Measurements from ENCODE around the gene TMEM117. TPM values are rescaled to one million over a fixed set of nuclear protein-coding genes. Genes with fewer than 3 reads are reported as not detected.

Gene TMEM117
- total RNA-seq, 1 donor from 2014 or later = not detected

- H3K27ac Mint-ChIP-seq (ENCODE audit: unreplicated experiment) = no peak overlapping the region
- DNase-seq = peak; percentile 17
- no peak for TF ChIP-seq CTCF (IDR thresholded peaks at IDR 0.05; ENCODE audit: partially characterized antibody, unreplicated experiment)
- no peak overlapping the region for H3K4me3 Mint-ChIP-seq (ENCODE audit: unreplicated experiment)
- no peaks in the 10 kb centered on the region for H3K27me3 Mint-ChIP-seq (ENCODE audit: unreplicated experiment)
- no peaks in the 10 kb centered on the region for H3K9me3 Mint-ChIP-seq (ENCODE audit: unreplicated experiment)
- H3K4me1 Mint-ChIP-seq (ENCODE audit: low read depth, unreplicated experiment) = no peaks in the 10 kb centered on the region
- H3K36me3 Mint-ChIP-seq (ENCODE audit: unreplicated experiment) = no peaks in the 10 kb centered on the region
Measured at GRCh38 chr12:44127966-44128710, 292.3 kb downstream of the TMEM117 start.

GRCh38 chr12:44143175-44143574, 307.3 kb downstream of the TMEM117 start:
- Mint-ChIP-seq H3K27me3 (ENCODE audit: unreplicated experiment) (no peaks in the 10 kb centered on the region), H3K36me3 (ENCODE audit: unreplicated experiment) (no peaks in the 10 kb centered on the region), H3K4me3 (ENCODE audit: unreplicated experiment) (no peak overlapping the region), H3K9me3 (ENCODE audit: unreplicated experiment) (no peaks in the 10 kb centered on the region), H3K4me1 (ENCODE audit: low read depth, unreplicated experiment) (no peaks in the 10 kb centered on the region), H3K27ac (ENCODE audit: unreplicated experiment) (no peak overlapping the region)
- TF ChIP-seq CTCF (IDR thresholded peaks at IDR 0.05; ENCODE audit: partially characterized antibody, unreplicated experiment) = no peak
- DNase-seq = no peak

- Mint-ChIP-seq H3K36me3 (ENCODE audit: unreplicated experiment) (no peaks in the 10 kb centered on the region), H3K4me1 (ENCODE audit: low read depth, unreplicated experiment) (no peaks in the 10 kb centered on the region), H3K4me3 (ENCODE audit: unreplicated experiment) (no peak overlapping the region), H3K27me3 (ENCODE audit: unreplicated experiment) (no peaks in the 10 kb centered on the region), H3K27ac (ENCODE audit: unreplicated experiment) (no peak overlapping the region), H3K9me3 (ENCODE audit: unreplicated experiment) (no peaks in the 10 kb centered on the region)
- DNase-seq = no peak
- no peak for TF ChIP-seq CTCF (IDR thresholded peaks at IDR 0.05; ENCODE audit: partially characterized antibody, unreplicated experiment)
Measured at GRCh38 chr12:44148936-44149335, 313.1 kb downstream of the TMEM117 start.

- no peaks in the 10 kb centered on the region for H3K36me3 Mint-ChIP-seq (ENCODE audit: unreplicated experiment)
- no peaks in the 10 kb centered on the region for H3K9me3 Mint-ChIP-seq (ENCODE audit: unreplicated experiment)
- no peak for TF ChIP-seq CTCF (IDR thresholded peaks at IDR 0.05; ENCODE audit: partially characterized antibody, unreplicated experiment)
- no peak overlapping the region for H3K27ac Mint-ChIP-seq (ENCODE audit: unreplicated experiment)
- H3K4me1 Mint-ChIP-seq (ENCODE audit: low read depth, unreplicated experiment) = peaks cover 7% of the 10 kb centered on the region
- DNase-seq = no peak
- no peak overlapping the region for H3K4me3 Mint-ChIP-seq (ENCODE audit: unreplicated experiment)
- H3K27me3 Mint-ChIP-seq (ENCODE audit: unreplicated experiment) = no peaks in the 10 kb centered on the region
Measured at GRCh38 chr12:44154128-44154527, 318.2 kb downstream of the TMEM117 start.

- no peaks in the 10 kb centered on the region for H3K27me3 Mint-ChIP-seq (ENCODE audit: unreplicated experiment)
- DNase-seq = no peak
- H3K36me3 Mint-ChIP-seq (ENCODE audit: unreplicated experiment) = no peaks in the 10 kb centered on the region
- no peak overlapping the region for H3K27ac Mint-ChIP-seq (ENCODE audit: unreplicated experiment)
- no peak overlapping the region for H3K4me3 Mint-ChIP-seq (ENCODE audit: unreplicated experiment)
- no peaks in the 10 kb centered on the region for H3K9me3 Mint-ChIP-seq (ENCODE audit: unreplicated experiment)
- no peak for TF ChIP-seq CTCF (IDR thresholded peaks at IDR 0.05; ENCODE audit: partially characterized antibody, unreplicated experiment)
- H3K4me1 Mint-ChIP-seq (ENCODE audit: low read depth, unreplicated experiment) = peaks cover 7% of the 10 kb centered on the region
Measured at GRCh38 chr12:44155358-44155757, 319.5 kb downstream of the TMEM117 start.

Data from glutamatergic neuron (in vitro differentiated cells).